ENCODE results near the gene DNAJA2. TPM values are rescaled to one million over a fixed set of nuclear protein-coding genes. Genes with fewer than 3 reads are reported as not detected.

The DNAJA2 gene
- total and polyA plus RNA-seq, 9 of the 15 experiments (the other 6 are each of a cell fraction or from before 2014, with no cell fraction given) = 24.1 to 75.9 (median 50.7) TPM

DNA sequence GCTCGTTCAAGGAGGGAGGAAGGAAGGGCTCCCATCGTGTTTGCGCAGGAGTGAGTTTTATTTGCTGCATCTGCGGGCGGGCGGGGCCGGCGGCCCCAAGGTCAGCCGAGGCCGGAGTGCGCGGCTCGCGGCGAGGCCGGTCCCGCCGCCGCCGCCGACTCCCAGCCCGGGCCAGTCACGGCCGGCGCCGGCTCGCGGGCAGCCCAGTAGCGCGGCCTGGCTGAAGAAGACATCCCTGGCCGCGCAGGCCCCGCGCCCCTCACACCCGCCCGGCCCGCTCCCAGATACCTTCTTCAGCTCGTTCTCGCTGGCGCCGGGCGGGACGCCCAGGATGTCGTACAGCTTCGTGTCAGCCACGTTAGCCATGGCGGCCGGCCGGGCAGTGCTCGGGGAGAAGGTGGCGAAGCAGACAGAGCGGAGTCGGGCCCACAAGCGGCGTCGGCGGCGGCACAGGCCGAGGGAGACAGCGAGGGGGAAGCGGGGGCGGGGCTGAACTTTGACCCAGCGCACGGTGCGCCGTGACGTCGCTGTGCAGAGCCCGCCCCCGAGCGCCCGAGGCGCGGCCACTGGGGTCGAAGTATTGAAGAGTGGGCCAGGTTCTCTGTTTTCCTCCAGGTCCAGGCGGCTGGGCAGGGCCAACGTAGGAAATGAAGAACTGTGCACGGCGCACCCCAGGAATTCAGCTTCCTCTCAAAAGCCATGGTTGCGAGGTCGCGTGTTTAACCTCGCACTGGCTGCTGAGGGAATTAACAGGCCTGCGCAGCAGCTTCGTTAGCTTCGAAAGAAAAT is at the start of gene DNAJA2 (continued):
- TF ChIP-seq CREB3 (tag; conservative IDR thresholded peaks at IDR 0.05; ENCODE audit: low read depth) = 0 out of 2 replicates have a peak, but pooled peaks have one; percentile 63
- no peak for TF ChIP-seq GTF3C2 (IDR thresholded peaks at IDR 0.05; ENCODE audit: borderline replicate concordance, extremely low read depth, insufficient read length)
- TF ChIP-seq KHSRP (IDR thresholded peaks at IDR 0.05) = no peak
- no peak for TF ChIP-seq CREB5 (CRISPR knock-in tag; IDR thresholded peaks at IDR 0.05)
- TF ChIP-seq ZNF232 (CRISPR knock-in tag; IDR thresholded peaks at IDR 0.05) = peak; percentile 55; the same call in 1 of the 2 replicates
- 0 out of 2 replicates have a peak, but pooled peaks have one; percentile 23 for TF ChIP-seq ELF4 (CRISPR knock-in tag; IDR thresholded peaks at IDR 0.05)
- TF ChIP-seq, protein P1, sequence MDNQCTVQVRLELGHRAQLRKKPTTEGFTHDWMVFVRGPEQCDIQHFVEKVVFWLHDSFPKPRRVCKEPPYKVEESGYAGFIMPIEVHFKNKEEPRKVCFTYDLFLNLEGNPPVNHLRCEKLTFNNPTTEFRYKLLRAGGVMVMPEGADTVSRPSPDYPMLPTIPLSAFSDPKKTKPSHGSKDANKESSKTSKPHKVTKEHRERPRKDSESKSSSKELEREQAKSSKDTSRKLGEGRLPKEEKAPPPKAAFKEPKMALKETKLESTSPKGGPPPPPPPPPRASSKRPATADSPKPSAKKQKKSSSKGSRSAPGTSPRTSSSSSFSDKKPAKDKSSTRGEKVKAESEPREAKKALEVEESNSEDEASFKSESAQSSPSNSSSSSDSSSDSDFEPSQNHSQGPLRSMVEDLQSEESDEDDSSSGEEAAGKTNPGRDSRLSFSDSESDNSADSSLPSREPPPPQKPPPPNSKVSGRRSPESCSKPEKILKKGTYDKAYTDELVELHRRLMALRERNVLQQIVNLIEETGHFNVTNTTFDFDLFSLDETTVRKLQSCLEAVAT (IDR thresholded peaks at IDR 0.05) = no peak
- peak; percentile 97 for TF ChIP-seq NR2C1 (IDR thresholded peaks at IDR 0.05)
- peak; percentile 98 for TF ChIP-seq NR2C1 (tag; IDR thresholded peaks at IDR 0.05)
- no peak for TF ChIP-seq FOXP1 (CRISPR knock-in tag; IDR thresholded peaks at IDR 0.05)
- no peak for TF ChIP-seq RBM25 (IDR thresholded peaks at IDR 0.05; ENCODE audit: low read depth, low read length, severe bottlenecking)
- no peak for TF ChIP-seq NFE2 (IDR thresholded peaks at IDR 0.05; ENCODE audit: low read depth)
- TF ChIP-seq SLC30A9 (CRISPR knock-in tag; IDR thresholded peaks at IDR 0.05) = no peak
- TF ChIP-seq, protein P2, sequence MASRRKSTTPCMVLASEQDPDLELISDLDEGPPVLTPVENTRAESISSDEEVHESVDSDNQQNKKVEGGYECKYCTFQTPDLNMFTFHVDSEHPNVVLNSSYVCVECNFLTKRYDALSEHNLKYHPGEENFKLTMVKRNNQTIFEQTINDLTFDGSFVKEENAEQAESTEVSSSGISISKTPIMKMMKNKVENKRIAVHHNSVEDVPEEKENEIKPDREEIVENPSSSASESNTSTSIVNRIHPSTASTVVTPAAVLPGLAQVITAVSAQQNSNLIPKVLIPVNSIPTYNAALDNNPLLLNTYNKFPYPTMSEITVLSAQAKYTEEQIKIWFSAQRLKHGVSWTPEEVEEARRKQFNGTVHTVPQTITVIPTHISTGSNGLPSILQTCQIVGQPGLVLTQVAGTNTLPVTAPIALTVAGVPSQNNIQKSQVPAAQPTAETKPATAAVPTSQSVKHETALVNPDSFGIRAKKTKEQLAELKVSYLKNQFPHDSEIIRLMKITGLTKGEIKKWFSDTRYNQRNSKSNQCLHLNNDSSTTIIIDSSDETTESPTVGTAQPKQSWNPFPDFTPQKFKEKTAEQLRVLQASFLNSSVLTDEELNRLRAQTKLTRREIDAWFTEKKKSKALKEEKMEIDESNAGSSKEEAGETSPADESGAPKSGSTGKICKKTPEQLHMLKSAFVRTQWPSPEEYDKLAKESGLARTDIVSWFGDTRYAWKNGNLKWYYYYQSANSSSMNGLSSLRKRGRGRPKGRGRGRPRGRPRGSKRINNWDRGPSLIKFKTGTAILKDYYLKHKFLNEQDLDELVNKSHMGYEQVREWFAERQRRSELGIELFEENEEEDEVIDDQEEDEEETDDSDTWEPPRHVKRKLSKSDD (conservative IDR thresholded peaks at IDR 0.05; ENCODE audit: low read length) = no peak
- TF ChIP-seq ZNF143 (CRISPR knock-in tag; IDR thresholded peaks at IDR 0.05) = no peak
- TF ChIP-seq FIP1L1 (IDR thresholded peaks at IDR 0.05; ENCODE audit: low read depth, low read length, poor library complexity, severe bottlenecking) = peak; percentile 87
- TF ChIP-seq ZNF77 (CRISPR knock-in tag; IDR thresholded peaks at IDR 0.05) = no peak
- no peak for TF ChIP-seq ZNF586 (CRISPR knock-in tag; conservative IDR thresholded peaks at IDR 0.05)
- TF ChIP-seq ZNF197 (CRISPR knock-in tag; IDR thresholded peaks at IDR 0.05; ENCODE audit: low read depth) = no peak
